T-helper 2 cell treated with Interferon-gamma antibody and Interleukin-4, amounts not matched to agents 5 μg/mL and 100 μg/mL, for 36 hours (primary cell): Measurements from ENCODE around the gene TTC23.

Source experiments
- DNase-seq: peaks from one replicate; pipeline ENCODE4 v3.0.0; 2021; ENCODE audit warnings: low spot score
- H3K27ac Mint-ChIP-seq: one replicate; pipeline ENCODE4 v1.8.0; 2021; ENCODE audit warnings: mild to moderate bottlenecking, mixed read lengths
- H3K27me3 Mint-ChIP-seq: one replicate; pipeline ENCODE4 v1.8.0; 2021; ENCODE audit warnings: low read depth, mixed read lengths
- H3K36me3 Mint-ChIP-seq: one replicate; pipeline ENCODE4 v1.8.0; 2021; ENCODE audit warnings: low read depth, mixed read lengths
- H3K4me1 Mint-ChIP-seq: one replicate; pipeline ENCODE4 v1.8.0; 2021; ENCODE audit warnings: low read depth, mixed read lengths
- H3K4me3 Mint-ChIP-seq: one replicate; pipeline ENCODE4 v1.8.0; 2022; ENCODE audit warnings: mild to moderate bottlenecking, moderate library complexity, mixed read lengths
- H3K9me3 Mint-ChIP-seq: one replicate; pipeline ENCODE4 v1.8.0; 2021; ENCODE audit warnings: mixed read lengths

TTC23 gene

DNA sequence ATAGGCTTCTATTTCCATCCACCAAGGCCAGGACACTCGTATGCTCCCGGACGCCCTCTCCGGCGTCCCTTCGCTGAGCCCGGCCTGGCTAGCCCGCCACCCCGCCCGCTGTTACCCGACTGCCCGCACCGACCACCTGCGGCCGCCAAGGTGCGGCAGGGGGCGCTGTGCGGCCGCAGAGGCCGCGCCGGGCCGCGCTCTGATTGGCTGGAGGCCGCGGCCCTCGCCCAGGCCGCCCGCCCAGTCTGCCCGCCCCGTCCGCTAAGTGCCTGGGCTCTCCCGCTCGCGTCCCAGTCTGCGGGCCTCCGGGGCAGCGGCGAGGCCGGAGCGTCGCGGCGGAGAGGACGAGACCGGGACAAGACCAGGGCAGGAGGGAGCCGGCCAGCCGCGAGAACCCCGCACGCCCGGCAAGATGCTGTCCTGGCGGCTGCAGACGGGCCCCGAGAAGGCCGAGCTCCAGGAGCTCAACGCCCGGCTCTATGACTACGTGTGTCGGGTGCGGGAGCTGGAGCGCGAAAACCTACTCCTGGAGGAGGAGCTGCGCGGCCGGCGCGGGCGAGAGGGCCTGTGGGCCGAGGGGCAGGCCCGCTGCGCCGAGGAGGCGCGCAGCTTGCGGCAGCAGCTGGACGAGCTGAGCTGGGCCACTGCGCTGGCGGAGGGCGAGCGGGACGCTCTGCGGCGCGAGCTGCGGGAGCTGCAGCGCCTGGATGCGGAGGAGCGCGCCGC is 144.4 kb downstream of the TTC23 start, which contains the start of gene SYNM:
TSS of gene SYNM (plus strand) at position 293 of the 726 bp plus-strand sequence. CDS start at position 413, 120 bp downstream.
- Mint-ChIP-seq H3K27ac (no peak within 1 kb of the TSS), H3K36me3 (no peaks in the 10 kb centered on the region), H3K4me3 (peak within 1 kb of the TSS; percentile 43), H3K9me3 (no peaks in the 10 kb centered on the region), H3K27me3 (peaks cover 52% of the 10 kb centered on the region), H3K4me1 (peaks cover 13% of the 10 kb centered on the region)
- DNase-seq = peak; percentile 60

DNA sequence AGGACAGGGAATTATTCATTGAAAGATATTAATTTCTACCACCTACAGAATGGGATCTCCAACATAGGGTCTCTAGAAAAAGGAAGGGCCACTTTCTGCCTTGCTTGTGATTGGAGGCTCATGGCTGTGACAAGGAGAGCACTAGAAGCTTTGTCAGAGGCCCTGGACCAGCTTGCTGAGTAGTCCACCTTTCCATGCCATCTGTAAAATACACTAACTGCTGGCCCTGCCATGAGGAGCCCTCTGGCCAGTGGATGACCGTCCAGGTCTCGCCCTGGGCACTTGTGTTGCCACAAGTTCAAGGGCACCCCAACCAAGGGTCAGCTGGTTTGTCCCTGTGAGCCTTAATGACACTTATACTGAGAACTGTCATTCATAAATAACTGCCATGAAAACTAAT is 146.1 kb downstream of the TTC23 start:
- Mint-ChIP-seq H3K27me3 (peaks cover 52% of the 10 kb centered on the region), H3K36me3 (no peaks in the 10 kb centered on the region), H3K9me3 (no peaks in the 10 kb centered on the region), H3K4me1 (peaks cover 13% of the 10 kb centered on the region), H3K27ac (no peak overlapping the region), H3K4me3 (no peak overlapping the region)
- DNase-seq = no peak

DNA sequence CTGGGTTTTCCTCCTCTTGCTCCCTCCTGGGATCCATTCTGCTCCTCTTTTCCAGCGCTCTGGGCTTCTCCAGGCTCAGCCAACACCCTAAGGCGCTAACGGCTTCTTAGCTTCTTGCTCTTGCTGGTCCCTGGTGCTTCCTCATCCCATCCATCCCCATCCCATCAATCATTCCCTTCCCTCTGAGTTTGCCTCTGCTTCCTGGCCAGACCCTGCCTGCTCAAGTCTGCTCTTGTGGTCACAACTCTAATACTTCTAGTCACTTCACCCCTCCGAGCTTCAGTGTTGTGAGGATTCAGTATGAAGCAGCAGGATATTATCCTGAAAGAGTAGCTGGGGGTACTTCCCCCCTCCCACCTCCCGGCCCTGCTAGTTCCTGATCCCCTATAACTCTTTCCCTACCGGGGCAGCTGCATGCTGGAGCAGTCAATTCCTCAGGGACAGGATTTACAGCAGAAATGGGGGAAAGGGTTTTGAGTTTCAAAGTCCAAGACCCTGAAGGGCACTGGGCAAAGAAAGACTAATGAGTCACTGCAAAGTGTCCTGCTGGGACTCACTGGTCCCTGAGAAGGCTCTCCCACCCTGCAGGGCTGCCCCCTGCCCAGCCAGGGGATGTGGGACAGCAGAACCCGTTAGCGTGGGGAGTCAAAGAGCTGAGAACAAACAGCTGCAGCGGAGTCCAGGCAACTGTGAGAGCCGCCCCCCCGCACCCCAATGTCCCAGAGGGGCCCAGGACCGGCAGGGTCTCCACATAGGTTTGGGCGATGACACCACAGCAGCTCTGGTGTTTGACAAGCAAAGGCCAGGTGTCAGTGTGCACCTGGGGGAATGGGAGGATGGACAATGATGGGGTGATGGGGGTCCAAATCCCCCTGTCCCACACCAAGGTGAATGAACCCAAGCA is 146.8 kb downstream of the TTC23 start:
- DNase-seq = no peak
- Mint-ChIP-seq H3K9me3 (no peaks in the 10 kb centered on the region), H3K4me1 (peaks cover 11% of the 10 kb centered on the region), H3K27me3 (peaks cover 50% of the 10 kb centered on the region), H3K36me3 (no peaks in the 10 kb centered on the region), H3K4me3 (no peak overlapping the region), H3K27ac (no peak overlapping the region)

DNA sequence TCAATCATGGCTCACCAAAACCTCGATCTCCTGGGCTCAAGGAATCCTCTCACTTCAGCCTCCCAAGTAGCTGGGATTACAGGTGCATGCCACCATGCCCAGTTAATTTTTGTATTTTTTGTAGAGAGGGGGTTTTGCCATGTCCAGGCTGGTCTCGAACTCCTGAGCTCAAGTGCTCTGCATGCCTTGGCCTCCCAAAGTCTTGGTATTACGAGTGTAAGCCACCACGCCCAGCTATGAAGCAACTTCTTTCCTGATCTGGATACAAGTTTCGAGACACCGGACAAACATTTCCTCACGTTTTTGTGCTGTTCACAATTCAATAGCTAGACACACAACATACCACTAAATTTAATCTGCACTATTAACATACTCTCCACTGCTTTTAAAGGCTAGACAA is 147.9 kb downstream of the TTC23 start:
- Mint-ChIP-seq H3K36me3 (no peaks in the 10 kb centered on the region), H3K27ac (no peak overlapping the region), H3K27me3 (peaks cover 39% of the 10 kb centered on the region), H3K9me3 (no peaks in the 10 kb centered on the region), H3K4me1 (peaks cover 7% of the 10 kb centered on the region), H3K4me3 (no peak overlapping the region)
- DNase-seq = no peak

DNA sequence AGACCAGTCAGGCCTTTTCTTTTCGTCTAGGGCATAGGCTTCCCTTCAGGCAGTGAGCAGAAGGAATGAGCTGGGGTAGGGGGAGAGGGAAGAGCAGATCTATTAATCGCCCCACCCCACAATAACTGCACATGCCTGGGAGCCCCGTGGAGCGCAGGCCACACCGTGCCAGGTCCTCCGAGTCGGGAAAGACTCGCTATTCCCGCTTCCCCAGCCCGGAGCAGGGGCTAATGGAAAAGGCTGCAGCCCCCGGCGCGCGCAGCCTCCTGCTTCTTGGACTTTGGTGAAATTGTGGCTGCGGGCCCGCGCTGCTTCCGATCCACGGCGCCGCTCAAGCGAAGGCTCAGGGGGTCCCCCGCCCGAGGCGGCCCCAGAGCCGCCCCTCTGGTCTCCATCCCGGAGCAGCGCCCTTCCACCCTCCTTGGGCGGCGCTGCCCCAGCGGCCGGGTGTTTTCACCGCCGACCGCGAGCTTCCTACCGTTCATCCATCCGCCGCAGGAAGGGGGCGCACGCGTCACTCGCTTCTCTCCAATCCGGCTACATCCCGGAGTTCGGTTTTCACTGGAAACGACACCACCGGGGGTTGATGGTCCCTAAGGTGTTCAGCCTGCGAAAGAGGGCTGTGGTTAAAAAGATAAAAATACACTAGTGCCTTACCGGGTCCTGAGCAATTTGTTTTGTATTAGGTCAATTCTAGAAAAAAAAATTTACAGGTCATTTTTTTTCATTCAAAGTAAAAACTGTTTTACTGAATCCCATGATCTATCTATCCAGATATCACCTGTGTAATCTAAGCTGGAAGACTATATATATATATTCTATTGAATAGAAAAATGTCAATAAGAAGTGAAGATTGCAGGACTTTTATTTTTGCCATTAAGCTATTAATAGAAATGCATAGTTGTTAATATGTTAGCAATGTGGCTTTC is 148.9 kb downstream of the TTC23 start:
- Mint-ChIP-seq H3K4me1 (peaks cover 2% of the 10 kb centered on the region), H3K9me3 (no peaks in the 10 kb centered on the region), H3K27ac (no peak overlapping the region), H3K27me3 (peaks cover 36% of the 10 kb centered on the region), H3K4me3 (peak overlapping the region; percentile 59), H3K36me3 (no peaks in the 10 kb centered on the region)
- peak; percentile 46 for DNase-seq

DNA sequence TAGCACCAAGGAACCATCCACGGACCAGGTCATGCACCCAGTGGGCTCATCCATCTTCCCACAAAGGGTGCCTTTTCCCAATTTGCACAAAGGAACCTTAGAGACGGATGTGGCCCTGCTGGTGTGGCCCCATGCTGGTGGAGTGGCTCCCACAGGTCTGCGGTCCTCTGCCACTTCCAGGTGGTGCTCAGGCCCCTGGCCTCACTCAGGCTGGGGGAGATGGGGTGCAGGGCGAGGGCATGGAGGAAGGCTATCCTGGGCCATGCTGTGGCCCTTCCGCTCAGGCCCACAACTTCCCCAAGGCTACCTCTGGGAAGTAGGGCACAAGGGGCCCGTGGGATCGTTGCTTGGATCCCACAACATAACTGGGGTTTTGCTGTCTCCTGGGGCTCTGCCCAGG is 149.7 kb downstream of the TTC23 start:
- H3K27me3 Mint-ChIP-seq = peaks cover 36% of the 10 kb centered on the region
- DNase-seq = no peak

DNA sequence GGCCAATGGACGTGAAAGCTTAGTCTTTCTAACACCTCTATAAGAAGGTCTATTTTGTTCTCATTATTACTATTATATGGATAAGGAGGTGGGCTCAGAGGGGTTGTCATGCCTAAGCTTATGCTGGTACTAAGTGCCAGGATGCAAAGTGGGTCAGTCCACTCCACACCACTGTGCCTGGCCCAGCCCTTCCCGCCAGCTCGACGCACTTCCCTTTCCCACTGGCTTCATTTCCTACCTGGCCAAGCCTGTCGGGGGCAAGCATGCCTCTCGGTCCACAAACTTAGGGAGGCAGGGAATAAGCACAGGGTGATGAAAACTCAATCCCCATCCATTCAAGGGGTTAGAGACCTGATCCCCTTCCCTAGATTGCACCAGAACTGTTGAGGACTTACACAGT is 150.4 kb downstream of the TTC23 start:
- no peaks in the 10 kb centered on the region for H3K9me3 Mint-ChIP-seq
- peaks cover 2% of the 10 kb centered on the region for H3K4me1 Mint-ChIP-seq
- H3K4me3 Mint-ChIP-seq = no peak overlapping the region
- H3K27me3 Mint-ChIP-seq = peaks cover 36% of the 10 kb centered on the region
- no peak overlapping the region for H3K27ac Mint-ChIP-seq
- H3K36me3 Mint-ChIP-seq = no peaks in the 10 kb centered on the region
- DNase-seq = no peak

More for the DNA sequence above, 149.7 kb downstream of the TTC23 start:
- Mint-ChIP-seq H3K4me1 (peaks cover 2% of the 10 kb centered on the region), H3K9me3 (no peaks in the 10 kb centered on the region), H3K36me3 (no peaks in the 10 kb centered on the region), H3K27ac (no peak overlapping the region), H3K4me3 (peak overlapping the region; percentile 8)

DNA sequence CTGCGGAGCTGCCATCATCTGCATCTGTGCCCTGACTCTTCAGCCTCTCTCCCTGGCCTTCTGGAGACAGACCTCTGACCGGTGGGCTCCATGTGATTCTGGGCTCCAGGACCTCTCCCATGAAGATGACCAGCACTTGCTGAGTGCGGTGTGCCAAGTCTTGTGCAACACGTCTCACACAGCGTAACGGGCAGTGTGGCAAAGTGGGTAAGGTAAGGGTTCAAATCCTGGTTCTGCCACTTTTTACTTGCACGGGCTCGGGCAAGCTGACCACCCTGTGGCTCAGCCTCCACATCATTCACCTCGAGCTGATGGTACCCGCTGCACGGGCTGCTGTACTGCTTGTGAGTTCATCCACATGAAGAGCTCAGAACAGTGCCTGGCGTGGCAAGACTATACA is 151.0 kb downstream of the TTC23 start:
- Mint-ChIP-seq H3K9me3 (no peaks in the 10 kb centered on the region), H3K27ac (no peak overlapping the region), H3K4me1 (peaks cover 2% of the 10 kb centered on the region), H3K36me3 (no peaks in the 10 kb centered on the region), H3K4me3 (no peak overlapping the region), H3K27me3 (peaks cover 33% of the 10 kb centered on the region)
- DNase-seq = no peak

DNA sequence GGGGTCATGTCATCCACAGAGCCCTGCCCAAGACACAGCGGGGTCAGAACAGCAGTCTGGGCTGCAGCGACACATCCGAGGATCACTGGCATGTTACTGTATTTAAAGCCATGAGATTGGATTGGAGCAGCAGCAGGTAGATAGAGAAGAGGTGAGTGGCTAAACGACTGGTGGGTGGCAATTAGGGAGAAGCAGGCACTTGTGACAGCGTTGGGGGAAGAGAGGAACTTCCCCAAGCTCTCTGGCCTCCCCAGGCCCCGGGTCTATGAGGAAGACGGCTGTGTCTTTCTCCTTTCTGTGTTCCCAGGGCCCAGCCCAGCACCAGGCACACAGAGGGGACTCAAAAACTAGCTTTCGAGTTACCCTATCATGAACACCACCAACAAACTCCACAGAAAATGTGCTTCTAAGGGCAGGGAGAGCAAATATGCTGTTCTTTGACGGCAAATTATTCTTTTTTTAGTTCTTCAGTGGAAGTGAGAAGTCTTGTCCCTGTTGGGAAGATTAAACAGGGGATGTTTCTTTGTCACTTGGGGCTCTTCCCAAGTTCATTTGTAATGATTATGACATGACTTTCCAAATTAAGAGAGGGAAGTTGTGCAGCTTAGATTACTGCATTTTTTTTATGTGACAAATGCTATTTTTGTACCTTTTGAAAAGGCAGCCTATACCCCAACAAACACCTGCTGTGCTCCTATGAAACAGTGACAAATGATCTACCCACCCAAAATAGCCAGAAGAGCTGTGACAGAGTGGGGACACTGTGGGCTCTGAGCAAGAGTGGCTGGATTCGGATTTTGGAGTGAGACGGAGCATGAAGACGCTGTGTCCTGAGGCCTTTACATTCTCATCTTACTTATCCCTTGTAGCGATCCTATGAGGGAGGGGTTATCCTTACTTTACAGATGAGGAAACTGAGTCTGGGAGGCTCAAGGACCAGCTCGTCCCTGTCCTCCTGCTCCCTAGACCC is 151.7 kb downstream of the TTC23 start:
- no peak overlapping the region for H3K27ac Mint-ChIP-seq
- no peaks in the 10 kb centered on the region for H3K9me3 Mint-ChIP-seq
- peaks cover 27% of the 10 kb centered on the region for H3K27me3 Mint-ChIP-seq
- DNase-seq = no peak
- no peak overlapping the region for H3K4me3 Mint-ChIP-seq
- peaks cover 2% of the 10 kb centered on the region for H3K4me1 Mint-ChIP-seq
- H3K36me3 Mint-ChIP-seq = no peaks in the 10 kb centered on the region

DNA sequence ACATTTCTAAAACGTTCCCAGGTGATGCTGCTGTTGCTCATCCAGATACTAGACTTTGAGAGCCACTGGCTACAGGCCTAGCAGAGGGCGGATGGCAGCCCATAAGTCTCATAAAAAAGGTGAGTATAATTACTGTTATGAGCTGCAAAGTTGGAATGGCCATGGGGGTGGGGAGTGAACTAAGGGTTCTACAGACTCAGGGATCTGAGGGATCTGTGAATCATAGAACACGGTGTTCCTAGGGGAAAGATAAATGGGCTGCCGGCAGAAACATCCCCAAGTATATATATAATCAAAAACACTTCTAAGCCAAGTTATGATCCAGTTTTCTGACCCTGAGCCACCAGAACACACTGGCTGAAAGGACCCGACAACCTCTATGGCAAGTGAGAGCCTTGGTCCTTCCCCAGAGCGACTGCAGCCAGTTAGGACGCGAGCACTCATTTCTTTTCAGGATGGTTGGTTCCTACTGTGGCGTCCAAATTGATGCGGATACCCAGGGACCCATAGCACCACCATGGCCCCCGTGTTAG is 152.4 kb downstream of the TTC23 start:
- no peak for DNase-seq

DNA sequence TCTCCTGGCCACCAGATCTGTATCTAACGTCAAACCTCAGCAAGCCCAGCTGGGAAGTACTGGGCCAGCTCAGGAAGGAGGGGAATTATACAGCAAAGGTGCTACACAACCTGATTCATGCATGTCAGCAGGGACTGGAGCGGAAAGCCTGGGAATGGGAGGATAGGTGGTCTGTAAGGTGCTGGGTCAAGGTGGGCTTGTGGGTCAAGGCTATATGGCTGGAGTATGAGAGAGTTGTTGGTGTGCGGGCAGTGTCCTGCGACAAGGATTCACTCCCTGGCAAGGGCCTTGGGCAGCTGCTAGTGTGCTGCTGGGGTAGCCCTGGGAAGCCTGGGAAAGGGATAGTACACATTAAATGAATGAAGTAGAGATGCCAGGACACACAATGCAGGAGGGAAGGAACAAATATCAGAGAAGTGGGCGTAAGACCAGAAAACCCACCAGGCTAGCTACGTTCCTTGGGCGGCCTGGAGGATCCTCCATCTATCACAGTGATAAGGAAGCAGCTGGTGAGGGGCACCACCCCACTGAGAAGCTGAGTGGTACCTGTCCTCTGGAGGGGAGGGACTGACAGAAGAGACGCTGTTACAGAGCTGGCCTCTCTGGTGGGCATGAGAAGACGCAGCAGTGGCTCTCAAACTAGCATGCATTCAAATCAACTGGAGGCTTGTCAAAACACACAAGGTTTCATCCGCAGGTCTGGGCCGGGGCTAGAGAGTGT is 153.0 kb downstream of the TTC23 start:
- DNase-seq = no peak

More for the DNA sequence above, 152.4 kb downstream of the TTC23 start:
- Mint-ChIP-seq H3K4me1 (peaks cover 2% of the 10 kb centered on the region), H3K4me3 (no peak overlapping the region), H3K27ac (no peak overlapping the region), H3K27me3 (peaks cover 21% of the 10 kb centered on the region), H3K9me3 (no peaks in the 10 kb centered on the region), H3K36me3 (no peaks in the 10 kb centered on the region)

DNA sequence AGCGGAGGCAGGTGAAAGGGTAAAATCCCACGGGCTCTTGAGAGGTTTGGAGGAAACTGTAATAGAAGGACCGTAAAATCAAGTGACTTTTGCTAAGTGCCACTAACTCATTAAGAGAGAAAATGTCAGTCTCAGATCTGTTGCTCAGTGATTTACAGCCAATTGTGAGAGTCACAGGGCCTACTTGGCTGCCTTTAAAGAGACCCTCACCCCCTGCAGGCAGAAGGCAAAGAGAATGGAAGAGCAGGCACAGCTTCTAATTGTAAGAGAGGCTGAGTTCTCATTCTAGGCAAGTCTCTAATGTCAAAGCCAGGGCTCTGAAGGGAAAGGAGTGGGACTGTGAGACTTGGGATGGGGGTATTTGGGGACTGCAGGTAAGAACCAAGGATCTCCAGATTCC is 153.8 kb downstream of the TTC23 start:
- no peak for DNase-seq
- H3K36me3 Mint-ChIP-seq = no peaks in the 10 kb centered on the region
- H3K4me3 Mint-ChIP-seq = no peak overlapping the region
- H3K4me1 Mint-ChIP-seq = peaks cover 2% of the 10 kb centered on the region
- H3K27ac Mint-ChIP-seq = no peak overlapping the region
- H3K9me3 Mint-ChIP-seq = no peaks in the 10 kb centered on the region
- H3K27me3 Mint-ChIP-seq = peaks cover 14% of the 10 kb centered on the region

More for the DNA sequence above, 153.0 kb downstream of the TTC23 start:
- H3K27me3 Mint-ChIP-seq = peaks cover 16% of the 10 kb centered on the region
- no peaks in the 10 kb centered on the region for H3K36me3 Mint-ChIP-seq
- no peak overlapping the region for H3K27ac Mint-ChIP-seq
- H3K9me3 Mint-ChIP-seq = no peaks in the 10 kb centered on the region
- no peak overlapping the region for H3K4me3 Mint-ChIP-seq
- peaks cover 2% of the 10 kb centered on the region for H3K4me1 Mint-ChIP-seq
